Caco-2 (cell line): ENCODE measurements around the gene MYO10. TPM values are rescaled to one million over a fixed set of nuclear protein-coding genes. Genes with fewer than 3 reads are reported as not detected.

Experiments used
- BruUV-seq: library from RNA; stranded (reverse); fragments of 400-500 nt; replicated peaks from 2 replicates; lab custom pipeline; 2021; lab: Mats Ljungman, UMichigan
- CTCF ChIA-PET: fragments of 300-600 bp; sonication (Branson Sonifier 250); formaldehyde crosslinking; loops from one replicate; lab custom pipeline; 2022; ENCODE audit warnings: antibody characterized with exemption; lab: Charles Lee
- POLR2A ChIA-PET: fragments of 300-600 bp; sonication (Branson Sonifier 250); formaldehyde crosslinking; loops from one replicate; lab custom pipeline; 2022; ENCODE audit warnings: antibody characterized with exemption; lab: Charles Lee
- DNase-seq, 2 experiments: peaks; one replicate each; pipeline versions ENCODE4 v3.0.0 to v3.0.0-alpha.2; 2020 to 2022
- H3K27me3 ChIP-seq: replicated peaks from 2 replicates; pipeline ENCODE4 v1.6.0; 2011; ENCODE audit warnings: low read length; ENCODE audit not compliant: control insufficient read depth, insufficient read depth
- H3K36me3 ChIP-seq: 2 replicates; pipeline ENCODE4 v1.5.1; 2011; ENCODE audit warnings: low read length; ENCODE audit not compliant: control insufficient read depth, insufficient read depth
- H3K4me1 ChIP-seq: fragments of 250-450 bp; sonication (Bioruptor Pico); 2 replicates; pipeline ENCODE4 v1.5.1; 2020; ENCODE audit warnings: mild to moderate bottlenecking
- H3K4me3 ChIP-seq: 2 replicates; pipeline ENCODE4 v1.5.1; 2011; ENCODE audit warnings: low read depth, mild to moderate bottlenecking, control low read depth, low read length
- H3K9me3 ChIP-seq: fragments of 250-450 bp; sonication (Bioruptor Pico); 2 replicates; pipeline ENCODE4 v1.5.1; 2020; ENCODE audit warnings: mild to moderate bottlenecking, moderate library complexity
- H3K27ac Mint-ChIP-seq: one replicate; pipeline ENCODE4 v1.8.0; 2022; ENCODE audit warnings: mixed read lengths; ENCODE audit not compliant: unreplicated experiment
- H3K27me3 Mint-ChIP-seq: one replicate; pipeline ENCODE4 v1.8.0; 2022; ENCODE audit warnings: mixed read lengths; ENCODE audit not compliant: insufficient read depth, unreplicated experiment
- H3K36me3 Mint-ChIP-seq: one replicate; pipeline ENCODE4 v1.8.0; 2022; ENCODE audit warnings: mild to moderate bottlenecking, mixed read lengths; ENCODE audit not compliant: insufficient read depth, unreplicated experiment
- H3K4me1 Mint-ChIP-seq: one replicate; pipeline ENCODE4 v1.8.0; 2022; ENCODE audit warnings: low read depth, mixed read lengths; ENCODE audit not compliant: unreplicated experiment
- H3K4me3 Mint-ChIP-seq: one replicate; pipeline ENCODE4 v1.8.0; 2022; ENCODE audit warnings: mild to moderate bottlenecking, moderate library complexity, mixed read lengths; ENCODE audit not compliant: unreplicated experiment
- H3K9me3 Mint-ChIP-seq: one replicate; pipeline ENCODE4 v1.8.0; 2022; ENCODE audit warnings: mixed read lengths; ENCODE audit not compliant: unreplicated experiment
- CTCF ChIP-seq, 2 experiments: fragments of 200-600 bp in 1 of 2; IDR thresholded peaks; 1 replicate in 1 of 2; 2 replicates in 1 of 2; pipeline versions ENCODE4 v1.5.1 to v1.8.0; 2011 to 2022; ENCODE audit warnings: antibody characterized with exemption in 1 of 2, control low read depth in 1 of 2, inconsistent platforms in 1 of 2, low read depth in 1 of 2, low read length in 1 of 2, mild to moderate bottlenecking in 1 of 2, moderate library complexity in 1 of 2; ENCODE audit not compliant: insufficient read depth in 1 of 2, severe bottlenecking in 1 of 2, unreplicated experiment in 1 of 2
- intact Hi-C: fragments of 100-400 bp; cut with micrococcal nuclease; formaldehyde crosslinking; loops from one replicate; pipeline ENCODE4 v1.10.0; 2022; ENCODE audit not compliant: unreplicated experiment
- total RNA-seq: library from RNA; stranded (reverse); gene quantifications from 2 replicates; pipeline ENCODE4 v1.2.3, GENCODE V29; 2022

MYO10 gene
- total RNA-seq, 1 experiment from 2014 or later: 67.6 TPM

GRCh38 chr5:16920109-16920816 is 15.8 kb downstream of the MYO10 start:
- H3K4me3 ChIP-seq: no peak overlapping the region
- ChIA-PET CTCF (no interaction called here), POLR2A (no interaction called here)
- H3K9me3 ChIP-seq: no peaks in the 10 kb centered on the region
- H3K4me3 Mint-ChIP-seq: no peak overlapping the region
- H3K27me3 Mint-ChIP-seq: no peaks in the 10 kb centered on the region
- no peak for DNase-seq
- H3K36me3 ChIP-seq: peaks cover 1% of the 10 kb centered on the region; the same call in 1 of the 2 replicates
- no TSS peak for BruUV-seq
- intact Hi-C loops: no loop called here
- peaks cover 32% of the 10 kb centered on the region for H3K4me1 ChIP-seq
- H3K27me3 ChIP-seq: no peaks in the 10 kb centered on the region
- peaks cover 34% of the 10 kb centered on the region for H3K36me3 Mint-ChIP-seq
- H3K9me3 Mint-ChIP-seq: no peaks in the 10 kb centered on the region
- peaks cover 20% of the 10 kb centered on the region for H3K4me1 Mint-ChIP-seq
- peak overlapping the region; percentile 43 for H3K27ac Mint-ChIP-seq
- no peak for TF ChIP-seq CTCF (IDR thresholded peaks at IDR 0.05; ENCODE audit: insufficient read depth in 1 of 2, low read depth in 1 of 2, low read length in 1 of 2, severe bottlenecking in 1 of 2, unreplicated experiment in 1 of 2)

- H3K36me3 Mint-ChIP-seq: peaks cover 45% of the 10 kb centered on the region
- no peaks in the 10 kb centered on the region for H3K27me3 Mint-ChIP-seq
- DNase-seq: peak; percentile 70 to 77
- CTCF ChIA-PET: interaction anchor here (0.7 to 1.5 kb wide), 5 partner anchors 17 to 128 kb away, joined by 3 to 6 read pairs (median 4); partner anchors contain the start of gene MYO10
- no peaks in the 10 kb centered on the region for H3K27me3 ChIP-seq
- H3K4me1 ChIP-seq: peaks cover 28% of the 10 kb centered on the region
- no TSS peak for BruUV-seq
- TF ChIP-seq CTCF (IDR thresholded peaks at IDR 0.05; ENCODE audit: insufficient read depth in 1 of 2, low read depth in 1 of 2, low read length in 1 of 2, severe bottlenecking in 1 of 2, unreplicated experiment in 1 of 2): no peak
- H3K4me3 Mint-ChIP-seq: peak overlapping the region; percentile 10
- intact Hi-C loops: loop anchor here (1.0 to 2.0 kb wide), 3 partner anchors 25 to 56 kb away; no protein-coding TSS in a partner anchor
- no peak overlapping the region for H3K4me3 ChIP-seq
- no peaks in the 10 kb centered on the region for H3K9me3 ChIP-seq
- H3K9me3 Mint-ChIP-seq: no peaks in the 10 kb centered on the region
- peaks cover 1% of the 10 kb centered on the region; the same call in 1 of the 2 replicates for H3K36me3 ChIP-seq
- peak overlapping the region; percentile 56 for H3K27ac Mint-ChIP-seq
- POLR2A ChIA-PET: no interaction called here
- peaks cover 15% of the 10 kb centered on the region for H3K4me1 Mint-ChIP-seq
These were observed 17.0 kb downstream of the MYO10 start for GRCh38 chr5:16918891-16919671.

GRCh38 chr5:16918156-16918555 is 17.9 kb downstream of the MYO10 start:
- H3K27me3 Mint-ChIP-seq: no peaks in the 10 kb centered on the region
- Histone ChIP-seq H3K9me3 (no peaks in the 10 kb centered on the region), H3K4me1 (peaks cover 28% of the 10 kb centered on the region), H3K4me3 (no peak overlapping the region), H3K36me3 (peaks cover 1% of the 10 kb centered on the region; the same call in 1 of the 2 replicates), H3K27me3 (no peaks in the 10 kb centered on the region)
- CTCF ChIA-PET: interaction anchor here (0.6 to 1.5 kb wide), 7 partner anchors 12 to 430 kb away, joined by 3 to 7 read pairs (median 4); no protein-coding TSS in a partner anchor
- H3K4me1 Mint-ChIP-seq: peaks cover 21% of the 10 kb centered on the region
- intact Hi-C loops: loop anchor here (1.0 to 2.0 kb wide), 2 partner anchors 24 to 55 kb away; no protein-coding TSS in a partner anchor
- H3K9me3 Mint-ChIP-seq: no peaks in the 10 kb centered on the region
- TF ChIP-seq CTCF (IDR thresholded peaks at IDR 0.05; ENCODE audit: insufficient read depth in 1 of 2, low read depth in 1 of 2, low read length in 1 of 2, severe bottlenecking in 1 of 2, unreplicated experiment in 1 of 2): no peak
- DNase-seq: no peak
- H3K27ac Mint-ChIP-seq: no peak overlapping the region
- H3K36me3 Mint-ChIP-seq: peaks cover 45% of the 10 kb centered on the region
- no TSS peak for BruUV-seq
- no peak overlapping the region for H3K4me3 Mint-ChIP-seq
- POLR2A ChIA-PET: no interaction called here
